ENCODE data around the gene CDC42EP2. TPM values are rescaled to one million over a fixed set of nuclear protein-coding genes. Genes with fewer than 3 reads are reported as not detected.

CDC42EP2 gene
- polyA plus RNA-seq, 1 donor = 10.5 TPM

DNA sequence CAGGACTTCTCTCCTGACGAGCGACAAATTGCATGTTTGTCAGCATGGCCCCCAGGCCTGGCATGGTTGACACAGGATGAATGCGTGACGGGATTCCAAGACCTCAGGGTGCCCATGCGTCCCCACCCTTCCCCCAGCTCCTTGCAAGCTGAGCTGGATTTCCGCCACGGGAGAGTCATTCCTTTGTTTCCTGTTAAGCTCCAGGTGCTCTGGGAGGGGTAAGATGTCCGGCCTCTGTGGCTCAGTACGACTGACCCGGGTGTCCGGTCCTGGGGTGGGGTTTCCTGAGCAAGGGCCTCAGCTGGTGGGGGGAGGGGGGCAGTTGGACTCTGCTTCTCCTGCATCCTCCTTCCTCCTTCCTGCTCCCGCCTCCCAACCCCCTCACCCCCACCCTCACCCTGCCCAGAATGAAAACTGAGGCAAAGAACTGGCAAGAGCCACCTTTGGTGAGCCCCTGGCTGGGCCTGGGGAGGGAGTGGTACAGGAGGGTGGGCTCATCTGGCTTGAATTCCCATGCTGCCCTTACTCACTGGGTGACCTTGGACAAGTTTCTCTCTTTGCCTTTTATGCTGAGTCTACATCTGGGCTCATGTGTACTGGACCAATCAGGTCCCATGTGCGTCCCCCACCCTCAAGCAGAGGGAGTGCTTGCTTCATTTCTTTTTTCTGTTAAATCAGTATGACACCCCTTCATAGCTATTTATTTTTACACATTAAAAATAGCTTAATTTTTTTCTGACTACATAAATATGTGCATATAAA, 2.5 kb downstream of the CDC42EP2 start:
- Histone ChIP-seq H3K27me3 (ENCODE audit: control insufficient read depth, insufficient read depth, low read length) (no peaks in the 10 kb centered on the region), H3K9me3 (ENCODE audit: control insufficient read depth, low read depth, low read length) (no peaks in the 10 kb centered on the region), H3K27ac (ENCODE audit: low read length) (peak overlapping the region; percentile 98), H3K4me1 (ENCODE audit: control insufficient read depth, insufficient read depth, low read length) (peaks cover 20% of the 10 kb centered on the region), H3K4me3 (ENCODE audit: low read length) (peak overlapping the region; percentile 27), H3K36me3 (ENCODE audit: control insufficient read depth, insufficient read depth, low read length) (peaks cover 19% of the 10 kb centered on the region)
- 25% methylated on average over 1 of the region's 13 CpGs for WGBS (ENCODE audit: insufficient coverage, low lambda C conversion rate)
- DNase-seq = peak; percentile 48 to 74

DNA sequence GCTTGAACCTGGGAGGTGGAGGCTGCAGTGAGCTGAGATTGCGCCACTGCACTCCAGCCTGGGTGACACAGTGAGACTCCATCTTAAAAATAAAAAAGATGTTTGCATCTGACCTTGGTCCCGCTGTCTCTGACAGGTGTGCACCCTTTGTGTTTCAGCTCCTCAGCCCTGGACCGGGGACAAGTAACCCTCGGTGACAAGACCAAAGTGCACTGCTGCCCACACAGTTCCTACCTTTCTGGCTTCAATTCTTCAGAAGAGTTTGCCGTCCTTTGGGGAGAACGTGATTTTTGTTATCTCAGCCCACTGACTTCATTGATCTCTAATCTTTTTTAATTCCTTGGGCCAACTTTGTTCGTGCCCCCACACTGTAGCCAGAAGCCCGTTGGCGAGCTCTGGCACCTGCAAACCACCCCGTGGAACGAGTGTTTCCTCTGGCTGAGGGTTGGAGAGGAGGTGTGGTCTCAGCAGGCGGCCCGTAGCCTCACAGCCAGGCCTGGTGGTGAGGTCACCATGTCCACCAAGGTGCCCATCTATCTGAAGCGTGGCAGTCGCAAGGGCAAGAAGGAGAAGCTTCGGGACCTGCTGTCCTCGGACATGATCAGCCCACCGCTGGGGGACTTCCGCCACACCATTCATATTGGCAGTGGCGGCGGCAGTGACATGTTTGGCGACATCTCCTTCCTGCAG, 5.9 kb downstream of the CDC42EP2 start:
- no peak for DNase-seq
- 80% methylated on average over 2 of the region's 22 CpGs for whole genome bisulfite sequencing (ENCODE audit: insufficient coverage, low lambda C conversion rate)
- Histone ChIP-seq H3K27me3 (ENCODE audit: control insufficient read depth, insufficient read depth, low read length) (no peaks in the 10 kb centered on the region), H3K27ac (ENCODE audit: low read length) (no peak overlapping the region), H3K4me3 (ENCODE audit: low read length) (no peak overlapping the region), H3K36me3 (ENCODE audit: control insufficient read depth, insufficient read depth, low read length) (peaks cover 23% of the 10 kb centered on the region), H3K4me1 (ENCODE audit: control insufficient read depth, insufficient read depth, low read length) (peaks cover 12% of the 10 kb centered on the region), H3K9me3 (ENCODE audit: control insufficient read depth, low read depth, low read length) (no peaks in the 10 kb centered on the region)

DNA sequence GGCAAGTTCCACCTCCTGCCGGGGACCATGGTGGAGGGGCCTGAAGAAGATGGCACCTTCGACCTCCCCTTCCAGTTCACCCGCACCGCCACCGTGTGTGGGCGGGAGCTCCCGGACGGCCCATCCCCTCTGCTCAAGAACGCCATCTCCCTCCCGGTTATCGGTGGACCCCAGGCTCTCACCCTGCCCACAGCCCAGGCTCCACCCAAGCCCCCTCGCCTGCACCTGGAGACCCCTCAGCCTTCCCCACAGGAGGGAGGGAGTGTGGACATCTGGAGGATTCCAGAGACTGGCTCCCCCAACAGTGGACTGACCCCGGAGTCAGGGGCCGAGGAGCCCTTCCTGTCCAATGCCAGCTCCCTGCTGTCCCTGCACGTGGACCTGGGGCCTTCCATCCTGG, 6.4 kb downstream of the CDC42EP2 start:
- WGBS (ENCODE audit: insufficient coverage, low lambda C conversion rate) = 100% methylated on average over 2 of the region's 15 CpGs
- Histone ChIP-seq H3K4me3 (ENCODE audit: low read length) (no peak overlapping the region), H3K27me3 (ENCODE audit: control insufficient read depth, insufficient read depth, low read length) (no peaks in the 10 kb centered on the region), H3K36me3 (ENCODE audit: control insufficient read depth, insufficient read depth, low read length) (peaks cover 23% of the 10 kb centered on the region), H3K27ac (ENCODE audit: low read length) (no peak overlapping the region), H3K9me3 (ENCODE audit: control insufficient read depth, low read depth, low read length) (no peaks in the 10 kb centered on the region), H3K4me1 (ENCODE audit: control insufficient read depth, insufficient read depth, low read length) (peaks cover 11% of the 10 kb centered on the region)
- DNase-seq = no peak

DNA sequence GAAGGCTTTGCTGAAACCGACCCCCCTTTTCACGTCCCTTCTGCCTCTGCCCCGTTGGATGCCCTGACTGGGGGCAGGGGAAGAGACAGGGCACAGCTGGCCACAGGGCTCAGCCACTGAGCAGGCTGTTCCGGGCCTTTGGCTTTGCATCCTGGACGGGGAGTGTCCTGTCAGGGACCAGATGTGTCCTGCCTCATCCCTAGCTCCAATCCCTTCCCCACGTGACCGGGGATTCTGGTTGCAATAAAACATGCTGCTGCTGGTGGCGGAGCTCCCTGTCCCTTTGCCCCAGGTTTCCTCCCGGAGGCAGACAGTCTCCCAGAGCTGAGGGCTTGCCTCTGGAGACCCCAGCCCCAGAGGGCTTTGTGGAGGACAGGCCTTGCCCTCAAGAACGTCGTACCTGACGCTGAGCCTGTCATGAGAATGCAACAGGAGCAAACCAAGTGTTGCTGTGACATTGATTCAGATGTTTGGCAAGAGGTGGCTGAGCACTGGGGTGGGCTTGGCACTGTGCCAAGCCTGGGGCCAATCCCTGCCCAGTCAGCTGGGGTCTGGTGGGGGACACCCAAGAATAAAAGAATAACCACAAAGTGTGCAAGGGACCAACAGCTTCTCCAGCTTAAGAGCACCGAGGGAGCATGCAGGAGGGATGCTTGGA, 7.3 kb downstream of the CDC42EP2 start:
- Histone ChIP-seq H3K27ac (ENCODE audit: low read length) (no peak overlapping the region), H3K36me3 (ENCODE audit: control insufficient read depth, insufficient read depth, low read length) (peaks cover 23% of the 10 kb centered on the region), H3K9me3 (ENCODE audit: control insufficient read depth, low read depth, low read length) (no peaks in the 10 kb centered on the region), H3K4me3 (ENCODE audit: low read length) (no peak overlapping the region), H3K27me3 (ENCODE audit: control insufficient read depth, insufficient read depth, low read length) (no peaks in the 10 kb centered on the region), H3K4me1 (ENCODE audit: control insufficient read depth, insufficient read depth, low read length) (peaks cover 2% of the 10 kb centered on the region)
- no peak for DNase-seq
- WGBS (ENCODE audit: insufficient coverage, low lambda C conversion rate) = no CpG with 5 or more reads among the region's 13 CpGs

DNA sequence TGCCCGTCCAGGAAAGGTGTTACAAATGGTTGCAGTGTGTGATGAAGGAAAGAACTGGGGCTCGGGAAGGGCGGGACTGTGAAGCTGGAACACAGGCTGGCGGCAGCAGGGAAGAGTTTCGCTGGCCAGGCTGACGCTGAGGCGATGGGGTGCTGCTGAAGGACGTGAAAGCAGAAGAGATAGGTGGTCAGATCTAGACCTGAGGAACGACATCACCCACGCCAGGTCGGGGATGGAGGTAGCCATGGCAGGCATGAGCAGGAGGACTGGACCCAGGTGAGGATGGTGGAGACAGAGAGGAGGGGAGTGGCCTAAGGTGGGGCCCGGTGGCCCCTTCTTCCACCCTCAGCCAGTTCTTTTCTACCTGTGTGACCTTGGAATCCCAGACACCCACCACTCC, 9.1 kb downstream of the CDC42EP2 start:
- 67% methylated on average over 3 of the region's 12 CpGs for WGBS (ENCODE audit: insufficient coverage, low lambda C conversion rate)
- H3K27ac ChIP-seq (ENCODE audit: low read length) = no peak overlapping the region
- peaks cover 23% of the 10 kb centered on the region for H3K36me3 ChIP-seq (ENCODE audit: control insufficient read depth, insufficient read depth, low read length)
- DNase-seq = no peak
- H3K27me3 ChIP-seq (ENCODE audit: control insufficient read depth, insufficient read depth, low read length) = no peaks in the 10 kb centered on the region
- no peak overlapping the region for H3K4me3 ChIP-seq (ENCODE audit: low read length)
- no peaks in the 10 kb centered on the region for H3K9me3 ChIP-seq (ENCODE audit: control insufficient read depth, low read depth, low read length)
- H3K4me1 ChIP-seq (ENCODE audit: control insufficient read depth, insufficient read depth, low read length) = peaks cover 11% of the 10 kb centered on the region

DNA sequence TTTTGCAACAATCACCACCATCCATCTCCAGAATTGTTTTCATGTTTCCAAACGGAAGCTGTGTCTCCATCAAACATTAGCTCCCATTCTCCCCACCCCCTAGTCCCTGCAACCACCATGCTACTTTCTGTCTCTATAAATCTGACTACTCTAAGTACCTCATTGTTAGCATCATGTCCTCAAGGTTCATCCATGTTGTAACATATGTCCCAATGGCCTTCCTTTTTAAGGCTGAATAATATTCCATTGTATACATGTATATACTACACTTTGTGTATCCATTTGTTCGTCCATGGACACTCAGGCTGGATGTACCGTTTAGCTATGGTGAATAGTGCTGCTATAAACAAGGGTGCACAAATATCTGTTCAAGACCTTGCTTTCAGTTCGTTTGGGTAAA, 10.8 kb downstream of the CDC42EP2 start:
- H3K27ac ChIP-seq (ENCODE audit: low read length) = no peak overlapping the region
- H3K36me3 ChIP-seq (ENCODE audit: control insufficient read depth, insufficient read depth, low read length) = peaks cover 22% of the 10 kb centered on the region
- peaks cover 11% of the 10 kb centered on the region for H3K4me1 ChIP-seq (ENCODE audit: control insufficient read depth, insufficient read depth, low read length)
- H3K9me3 ChIP-seq (ENCODE audit: control insufficient read depth, low read depth, low read length) = no peaks in the 10 kb centered on the region
- no peak overlapping the region for H3K4me3 ChIP-seq (ENCODE audit: low read length)
- no peak for DNase-seq
- no peaks in the 10 kb centered on the region for H3K27me3 ChIP-seq (ENCODE audit: control insufficient read depth, insufficient read depth, low read length)
- WGBS (ENCODE audit: insufficient coverage, low lambda C conversion rate) = 86% methylated on average over 1 of the region's 4 CpGs

DNA sequence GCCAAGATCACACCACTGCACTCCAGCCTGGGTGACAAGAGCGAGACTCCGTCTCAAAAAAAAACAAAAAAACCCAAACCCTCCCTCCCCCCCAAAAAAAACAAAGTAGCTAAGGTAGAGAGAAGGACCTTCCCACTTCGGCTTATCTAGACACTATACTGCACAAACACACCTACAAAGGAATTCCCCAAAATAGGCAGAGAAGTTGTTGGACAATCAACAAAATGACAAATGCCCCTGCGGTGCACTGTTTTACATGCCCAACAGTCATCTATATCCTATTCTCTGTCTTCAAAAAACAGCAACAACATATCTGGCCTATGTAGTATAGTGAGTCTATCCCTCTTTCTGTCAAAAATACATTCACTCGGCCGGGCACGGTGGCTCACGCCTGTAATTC, 12.4 kb downstream of the CDC42EP2 start:
- Histone ChIP-seq H3K27me3 (ENCODE audit: control insufficient read depth, insufficient read depth, low read length) (no peaks in the 10 kb centered on the region), H3K4me1 (ENCODE audit: control insufficient read depth, insufficient read depth, low read length) (peaks cover 11% of the 10 kb centered on the region), H3K4me3 (ENCODE audit: low read length) (no peak overlapping the region), H3K27ac (ENCODE audit: low read length) (no peak overlapping the region), H3K36me3 (ENCODE audit: control insufficient read depth, insufficient read depth, low read length) (peaks cover 6% of the 10 kb centered on the region), H3K9me3 (ENCODE audit: control insufficient read depth, low read depth, low read length) (no peaks in the 10 kb centered on the region)
- WGBS (ENCODE audit: insufficient coverage, low lambda C conversion rate) = 60% methylated on average over 1 of the region's 8 CpGs
- no peak for DNase-seq

DNA sequence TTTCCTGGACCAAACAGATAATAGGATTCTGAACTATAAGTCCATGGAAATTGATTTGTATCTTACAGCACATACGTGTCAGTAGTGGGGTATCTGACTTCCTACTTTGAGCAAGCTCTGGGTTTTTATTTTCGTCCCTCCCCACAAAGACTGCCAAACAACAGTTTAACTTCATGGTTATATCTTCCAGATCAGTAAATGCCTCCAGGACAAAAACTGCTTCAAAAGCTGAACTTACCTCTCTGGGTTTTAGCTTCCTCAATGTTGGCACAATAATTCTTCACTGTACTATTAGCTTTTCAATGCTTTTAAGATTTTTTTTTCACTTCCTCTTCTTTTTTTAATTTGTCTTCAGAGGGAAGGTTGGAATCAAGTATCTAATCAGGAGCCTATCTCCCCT, 14.8 kb downstream of the CDC42EP2 start:
- Histone ChIP-seq H3K4me1 (ENCODE audit: control insufficient read depth, insufficient read depth, low read length) (peaks cover 12% of the 10 kb centered on the region), H3K4me3 (ENCODE audit: low read length) (no peak overlapping the region), H3K27me3 (ENCODE audit: control insufficient read depth, insufficient read depth, low read length) (no peaks in the 10 kb centered on the region), H3K36me3 (ENCODE audit: control insufficient read depth, insufficient read depth, low read length) (no peaks in the 10 kb centered on the region), H3K27ac (ENCODE audit: low read length) (no peak overlapping the region), H3K9me3 (ENCODE audit: control insufficient read depth, low read depth, low read length) (no peaks in the 10 kb centered on the region)
- no CpG with 5 or more reads among the region's 2 CpGs for WGBS (ENCODE audit: insufficient coverage, low lambda C conversion rate)
- DNase-seq = no peak

DNA sequence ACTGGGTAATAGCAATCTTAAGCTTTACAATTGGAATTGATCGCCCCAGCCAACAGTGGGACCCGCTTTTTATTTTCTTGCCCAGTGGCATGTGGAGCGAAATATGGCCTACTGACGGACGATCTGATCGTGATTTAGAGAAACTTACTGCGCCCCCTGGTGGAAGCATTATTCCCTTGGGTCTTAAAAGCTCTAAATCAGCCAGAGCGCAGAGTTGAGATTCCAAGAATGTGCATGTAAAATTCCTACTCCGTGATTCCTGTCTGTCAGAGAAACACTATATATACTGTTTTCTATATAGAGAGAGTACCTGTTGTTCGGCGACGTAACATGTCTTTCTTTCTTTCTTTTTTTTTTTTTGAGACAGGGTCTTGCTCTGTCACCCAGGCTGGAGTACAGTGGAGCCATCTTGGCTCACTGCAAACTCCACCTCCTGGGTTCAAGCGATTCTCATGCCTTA, 15.3 kb downstream of the CDC42EP2 start:
- no peak overlapping the region for H3K27ac ChIP-seq (ENCODE audit: low read length)
- no CpG with 5 or more reads among the region's 13 CpGs for WGBS (ENCODE audit: insufficient coverage, low lambda C conversion rate)

DNA sequence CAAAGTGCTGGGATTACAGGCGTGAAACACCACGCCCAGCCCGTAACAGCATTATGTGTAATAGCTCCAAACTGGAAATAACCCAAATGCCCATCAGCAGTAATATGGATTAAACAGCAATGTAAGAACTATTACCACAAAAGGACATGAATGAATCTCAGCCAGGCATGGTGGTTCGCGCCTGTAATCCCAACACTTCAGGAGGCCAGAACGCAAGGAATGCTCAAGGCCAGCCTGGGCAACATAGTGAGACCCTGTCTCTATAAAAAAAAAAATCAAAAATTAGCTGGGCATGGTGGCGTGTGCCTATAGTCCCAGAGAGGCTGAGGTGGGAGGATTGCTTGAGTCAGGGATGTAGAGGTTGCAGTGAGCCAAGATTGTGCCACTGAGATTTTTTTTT, 15.9 kb downstream of the CDC42EP2 start:
- H3K9me3 ChIP-seq (ENCODE audit: control insufficient read depth, low read depth, low read length) = no peaks in the 10 kb centered on the region
- no CpG with 5 or more reads among the region's 7 CpGs for whole genome bisulfite sequencing (ENCODE audit: insufficient coverage, low lambda C conversion rate)
- DNase-seq = no peak
- no peaks in the 10 kb centered on the region for H3K36me3 ChIP-seq (ENCODE audit: control insufficient read depth, insufficient read depth, low read length)
- H3K27ac ChIP-seq (ENCODE audit: low read length) = no peak overlapping the region
- H3K27me3 ChIP-seq (ENCODE audit: control insufficient read depth, insufficient read depth, low read length) = no peaks in the 10 kb centered on the region
- peaks cover 22% of the 10 kb centered on the region for H3K4me1 ChIP-seq (ENCODE audit: control insufficient read depth, insufficient read depth, low read length)
- no peak overlapping the region for H3K4me3 ChIP-seq (ENCODE audit: low read length)

More for the DNA sequence above, 15.3 kb downstream of the CDC42EP2 start:
- H3K4me1 ChIP-seq (ENCODE audit: control insufficient read depth, insufficient read depth, low read length) = peaks cover 17% of the 10 kb centered on the region
- no peaks in the 10 kb centered on the region for H3K9me3 ChIP-seq (ENCODE audit: control insufficient read depth, low read depth, low read length)
- no peaks in the 10 kb centered on the region for H3K27me3 ChIP-seq (ENCODE audit: control insufficient read depth, insufficient read depth, low read length)
- no peak overlapping the region for H3K4me3 ChIP-seq (ENCODE audit: low read length)
- no peaks in the 10 kb centered on the region for H3K36me3 ChIP-seq (ENCODE audit: control insufficient read depth, insufficient read depth, low read length)
- peak; percentile 79 to 82 for DNase-seq
